ENCODE results near the gene NR4A3.
"Not testable (repeated sequence)": the region's sequence is repeated elsewhere in the genome, so short reads cannot be mapped to it uniquely, and the experiment has no call there.

Gene NR4A3
- long read RNA-seq, donor 1: 0 reads
- long read RNA-seq, donor 2: 0 reads
- long read RNA-seq, donor 3: 0 reads
- long read RNA-seq, donor 4: 0 reads
- long read RNA-seq, donor 5, partial matches to known transcripts: 122 of 122 reads
- long read RNA-seq, donor 5, other reads (novel, unspliced or antisense): 0 of 122 reads
- long read RNA-seq, donor 6: 0 reads
- long read RNA-seq, donor 7: 0 reads
- long read RNA-seq, donor 8: 0 reads

GRCh38 chr9:99821396-99822108 lies at the start of gene NR4A3:
Gene NR4A3 (plus strand): TSS chr9:99821885. CDS start chr9:99828043, 6,158 bp downstream.
- peak; percentile 95 for DNase-seq

GRCh38 chr9:99773468-99774138 lies 48.1 kb upstream of the NR4A3 start:
- no peak for DNase-seq

GRCh38 chr9:99778308-99778707 lies 43.4 kb upstream of the NR4A3 start:
- DNase-seq: no peak

- no peak for DNase-seq
These were observed 42.8 kb upstream of the NR4A3 start for GRCh38 chr9:99778836-99779235.

- no peak for DNase-seq
These were observed 42.4 kb upstream of the NR4A3 start for GRCh38 chr9:99779277-99779676.

GRCh38 chr9:99782349-99782748 lies 39.3 kb upstream of the NR4A3 start:
- DNase-seq: not testable (repeated sequence)

GRCh38 chr9:99782962-99783718 lies 38.5 kb upstream of the NR4A3 start:
- no peak for DNase-seq

- no peak for DNase-seq
These were observed 37.9 kb upstream of the NR4A3 start for GRCh38 chr9:99783799-99784198.

GRCh38 chr9:99785010-99785590 lies 36.6 kb upstream of the NR4A3 start:
- DNase-seq: no peak

- DNase-seq: no peak
These were observed 34.1 kb upstream of the NR4A3 start for GRCh38 chr9:99787556-99787955.

GRCh38 chr9:99793528-99793927 lies 28.2 kb upstream of the NR4A3 start:
- DNase-seq: no peak

- no peak for DNase-seq
These were observed 25.5 kb upstream of the NR4A3 start for GRCh38 chr9:99796231-99796630.

GRCh38 chr9:99801775-99802174 lies 19.9 kb upstream of the NR4A3 start:
- DNase-seq: no peak

GRCh38 chr9:99803694-99804093 lies 18.0 kb upstream of the NR4A3 start:
- DNase-seq: no peak

GRCh38 chr9:99807276-99807852 lies 14.3 kb upstream of the NR4A3 start:
- peak; percentile 26 for DNase-seq

- DNase-seq: no peak
These were observed 13.7 kb upstream of the NR4A3 start for GRCh38 chr9:99807956-99808355.

- DNase-seq: no peak
These were observed 13.2 kb upstream of the NR4A3 start for GRCh38 chr9:99808454-99808853.

- DNase-seq: no peak
These were observed 11.9 kb upstream of the NR4A3 start for GRCh38 chr9:99809586-99810319.

- no peak for DNase-seq
These were observed 10.5 kb upstream of the NR4A3 start for GRCh38 chr9:99811172-99811571.

GRCh38 chr9:99811598-99812383 lies 9.9 kb upstream of the NR4A3 start:
- DNase-seq: no peak
